Stimulated activated CD8-positive, alpha-beta memory T cell treated with anti-CD3 and anti-CD28 coated beads, Interleukin-15, amount 100 ng/mL, for 4 hours (primary cell): ENCODE data around the gene LYRM9.
A peak's percentile ranks its signal among the peaks of the same experiment; 100 is the strongest.
"Not testable (repeated sequence)": the region's sequence is repeated elsewhere in the genome, so short reads cannot be mapped to it uniquely, and the experiment has no call there.

Experiments used
- DNase-seq, 2 donors: peaks; one replicate each; pipeline ENCODE4 v3.0.0-alpha.2; 2020; ENCODE audit warnings: low read depth in 2 of 2

Gene LYRM9

DNA sequence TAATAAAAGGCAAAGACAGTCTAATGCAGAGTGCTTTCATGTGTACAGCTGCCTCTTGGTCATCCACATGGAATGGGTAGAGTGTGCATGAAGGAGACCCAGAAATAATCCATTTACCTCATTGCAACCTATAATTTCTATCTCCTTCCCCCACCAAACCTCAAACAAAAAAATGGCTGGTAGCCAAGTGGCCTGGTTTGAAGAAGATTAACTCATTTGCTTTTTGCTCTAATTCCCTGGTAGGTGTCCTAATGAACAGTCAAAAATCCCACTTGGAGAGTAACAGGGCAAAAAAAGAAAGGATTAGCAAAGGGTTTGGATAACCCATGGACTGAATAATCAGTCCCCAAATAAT is 13.0 kb upstream of the LYRM9 start:
- DNase-seq, result no peak

DNA sequence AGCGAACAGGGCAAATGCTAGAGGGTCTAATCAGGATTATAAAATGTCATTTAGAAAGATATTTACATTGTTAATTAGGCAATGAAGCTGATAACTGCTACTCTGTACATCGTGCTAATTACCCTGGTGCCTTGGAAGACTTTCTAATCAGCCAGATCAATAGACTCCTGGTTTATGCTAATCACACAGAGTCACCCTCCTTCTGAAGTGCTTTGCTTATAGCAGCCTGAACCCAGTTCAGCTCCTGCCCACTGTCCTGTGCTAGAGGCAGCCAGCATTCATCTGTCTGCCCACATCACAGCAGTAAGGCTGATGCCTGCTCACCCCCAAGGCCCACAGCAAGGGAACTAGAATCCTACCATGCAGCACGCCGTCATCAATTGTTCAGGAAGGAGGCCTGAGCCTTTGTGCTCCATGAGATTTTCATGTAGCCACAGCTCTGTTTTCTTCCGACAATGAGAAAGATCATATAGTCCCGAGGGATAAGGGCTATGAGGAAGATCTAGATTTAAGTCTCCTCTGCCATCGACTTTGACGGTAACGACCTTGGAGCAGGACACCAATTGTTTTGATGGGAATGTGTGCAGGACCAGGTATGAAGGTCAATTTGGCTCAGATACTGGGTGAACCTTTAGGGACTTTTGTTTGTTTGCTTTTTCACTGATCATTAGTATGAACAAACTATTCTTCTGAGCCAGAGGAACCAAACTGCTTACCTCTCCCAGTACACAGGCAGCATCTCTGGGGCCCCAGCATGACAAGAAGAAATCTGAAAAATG is 12.5 kb upstream of the LYRM9 start:
- DNase-seq, result no peak

DNA sequence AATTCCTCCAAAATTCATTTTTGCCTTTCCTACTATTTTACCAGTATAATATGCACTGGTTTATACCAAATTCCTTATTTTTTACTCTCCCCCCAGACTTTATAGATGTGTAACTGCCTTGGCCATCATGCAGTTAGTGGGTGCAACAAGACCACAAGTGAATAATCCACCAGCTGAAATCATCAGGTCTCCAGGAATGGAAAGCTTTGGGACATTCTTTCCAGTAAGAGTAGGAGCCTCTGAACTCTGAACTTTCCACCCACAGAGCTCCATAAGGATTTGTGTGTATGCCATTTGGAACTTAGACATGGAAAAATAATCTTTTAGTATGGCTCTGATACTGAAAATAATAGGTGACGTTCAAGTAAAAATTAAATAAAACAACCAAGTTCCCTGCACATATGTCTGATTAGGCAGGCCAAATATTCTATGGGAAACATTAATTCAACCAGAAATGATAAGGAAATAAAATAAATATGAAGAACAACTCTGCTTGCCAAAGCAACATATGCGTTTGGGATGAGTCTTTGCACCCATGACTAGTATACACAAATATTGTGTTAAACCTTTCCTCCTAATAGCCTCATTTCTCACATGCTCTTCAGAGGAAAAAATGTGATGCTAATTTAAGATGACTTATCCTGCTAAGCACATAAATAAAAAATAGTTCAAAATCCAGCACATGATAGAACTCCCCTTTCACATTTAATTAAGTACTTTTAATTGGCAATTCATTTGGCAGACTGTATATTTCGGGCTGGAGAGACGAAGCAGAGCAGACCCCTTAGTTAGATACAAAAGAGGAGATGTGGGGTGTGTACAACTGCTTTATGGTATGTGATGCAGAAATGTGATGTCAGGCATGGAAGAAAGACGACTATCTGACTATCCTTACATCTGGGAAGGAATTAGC is 11.6 kb upstream of the LYRM9 start:
- no peak for DNase-seq

DNA sequence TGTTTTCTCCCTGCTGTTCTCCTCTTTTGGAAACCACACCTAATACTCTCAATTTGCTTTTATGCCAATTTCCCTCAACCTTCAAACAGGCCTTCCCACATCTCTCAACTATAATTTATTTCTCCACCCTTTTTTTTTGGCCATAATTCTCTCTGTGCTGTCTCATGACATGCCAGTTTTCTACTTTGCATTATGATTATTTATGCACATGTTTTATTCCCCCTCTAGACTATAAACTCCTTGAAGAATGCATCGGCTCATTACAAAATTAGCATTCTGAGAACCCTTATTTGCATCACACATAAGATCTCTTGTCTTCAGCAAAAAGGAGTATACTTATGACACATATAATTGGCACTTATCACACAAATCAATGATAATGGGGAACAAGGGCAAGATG is 10.9 kb upstream of the LYRM9 start:
- DNase-seq, result no peak

DNA sequence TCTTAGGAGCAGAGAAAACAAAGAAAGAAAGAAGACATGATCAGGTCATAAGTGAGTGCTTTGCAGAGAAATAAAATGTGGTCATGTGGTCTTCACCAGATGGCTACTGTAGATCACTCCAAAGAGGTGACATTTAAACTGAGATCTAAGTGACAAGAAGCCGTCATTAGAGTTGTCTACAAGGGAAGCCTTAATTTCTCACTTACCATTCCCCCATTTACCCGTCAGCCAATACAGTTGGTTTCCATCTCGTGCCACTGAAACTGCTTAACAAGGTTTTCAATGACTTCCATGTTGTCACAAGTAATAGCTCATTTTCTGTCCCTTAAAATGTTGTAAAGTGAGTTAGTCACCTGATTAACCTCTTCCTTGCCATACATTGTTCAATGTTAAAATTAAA is 6.4 kb upstream of the LYRM9 start:
- no peak for DNase-seq

DNA sequence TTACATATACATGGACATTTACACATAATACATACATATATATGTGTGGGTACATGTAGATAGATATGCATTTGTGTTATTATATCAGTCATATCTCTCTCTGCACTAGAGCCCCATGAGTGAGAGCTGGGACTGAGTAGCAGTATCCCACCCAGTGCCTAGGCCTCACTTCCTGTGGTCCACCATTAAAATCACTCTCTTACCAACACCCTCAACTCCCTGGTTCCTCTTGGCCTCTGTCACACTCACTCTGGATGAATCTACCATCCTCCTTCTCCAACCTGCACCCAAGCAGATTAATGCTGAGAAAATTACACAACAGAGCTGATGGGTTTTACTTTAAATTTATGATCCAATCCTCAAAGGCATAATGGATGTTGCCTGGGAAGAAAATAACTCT is 4.9 kb upstream of the LYRM9 start:
- no peak for DNase-seq

DNA sequence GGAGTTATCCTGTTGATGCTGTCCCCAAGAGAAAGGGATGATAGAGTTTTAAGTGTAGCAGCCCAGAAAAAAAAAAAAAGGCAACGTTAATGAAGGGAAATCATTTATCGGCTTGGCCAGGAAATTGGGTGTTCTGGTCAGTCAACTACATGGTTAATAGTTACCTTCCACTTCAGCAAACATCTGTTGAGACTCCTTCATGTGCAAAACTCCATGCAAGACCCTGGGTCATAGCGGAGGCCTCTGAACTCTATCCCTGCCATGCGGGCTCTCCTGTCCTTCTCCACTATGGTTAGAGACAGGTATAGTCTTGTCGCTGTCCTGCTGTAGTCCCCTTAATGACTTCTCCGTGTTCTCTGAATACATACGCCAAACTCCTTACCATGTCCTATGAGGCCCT is 3.5 kb upstream of the LYRM9 start:
- DNase-seq, result no peak

DNA sequence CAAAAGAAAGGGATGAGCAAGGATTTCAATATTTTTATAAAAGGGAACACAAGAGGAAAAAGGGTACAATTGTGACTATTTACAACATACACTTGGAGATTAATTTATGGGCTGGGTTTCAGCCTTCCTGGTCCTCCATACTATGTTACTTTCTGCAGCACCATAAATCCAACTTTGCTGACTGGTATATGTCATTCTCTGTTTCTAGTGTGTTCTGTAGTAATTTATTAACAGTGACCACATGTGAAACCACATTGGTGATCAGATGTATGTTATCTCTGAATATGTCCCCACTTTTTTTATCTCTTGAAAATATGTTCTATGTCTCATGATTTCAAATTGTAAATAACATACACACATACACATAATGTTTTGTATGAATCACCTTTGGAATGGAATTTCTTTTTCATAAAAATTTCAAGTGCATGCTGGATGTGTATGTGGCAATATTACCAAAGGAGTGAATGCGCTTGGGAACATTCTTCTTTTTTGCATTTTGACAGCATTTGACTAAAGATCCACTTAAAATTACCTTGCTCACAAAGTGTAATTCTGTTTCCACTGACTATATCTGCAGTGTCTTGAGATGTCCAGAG is 2.9 kb upstream of the LYRM9 start:
- DNase-seq, result no peak

DNA sequence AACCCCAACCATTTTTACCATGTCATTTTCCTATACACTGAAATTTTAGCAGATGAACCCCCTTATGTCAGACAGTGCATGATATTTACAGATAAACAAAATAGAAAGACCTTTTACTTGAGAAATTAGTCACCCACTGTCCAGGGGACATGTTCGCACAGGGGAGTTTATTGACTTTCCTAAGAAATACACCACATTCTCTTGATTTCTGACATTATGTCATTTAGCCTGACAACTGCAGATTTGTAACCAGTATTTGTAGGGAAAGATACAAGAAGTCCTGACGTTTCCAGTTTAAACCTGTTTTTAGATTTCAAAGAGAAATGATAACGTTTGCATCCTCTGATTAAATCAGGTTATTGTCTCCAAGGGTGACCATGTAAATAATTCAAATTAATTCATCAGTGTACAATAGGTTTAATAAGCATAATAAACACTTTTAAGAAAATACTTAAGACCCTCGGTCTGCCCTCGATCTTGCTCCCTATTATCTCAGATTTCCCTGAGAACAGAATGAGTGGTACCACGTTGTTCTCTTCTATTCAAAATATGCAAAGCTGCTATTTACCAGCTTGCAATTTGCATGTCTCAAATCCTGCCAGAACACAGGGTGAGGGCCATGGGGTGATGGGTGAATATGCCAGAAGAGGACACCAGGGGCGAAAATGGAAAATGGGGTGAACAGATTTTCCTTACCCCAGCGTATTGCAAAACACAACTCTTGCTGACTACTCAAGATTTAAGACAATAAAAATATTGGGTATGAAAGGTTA is 2.1 kb upstream of the LYRM9 start:
- no peak for DNase-seq

DNA sequence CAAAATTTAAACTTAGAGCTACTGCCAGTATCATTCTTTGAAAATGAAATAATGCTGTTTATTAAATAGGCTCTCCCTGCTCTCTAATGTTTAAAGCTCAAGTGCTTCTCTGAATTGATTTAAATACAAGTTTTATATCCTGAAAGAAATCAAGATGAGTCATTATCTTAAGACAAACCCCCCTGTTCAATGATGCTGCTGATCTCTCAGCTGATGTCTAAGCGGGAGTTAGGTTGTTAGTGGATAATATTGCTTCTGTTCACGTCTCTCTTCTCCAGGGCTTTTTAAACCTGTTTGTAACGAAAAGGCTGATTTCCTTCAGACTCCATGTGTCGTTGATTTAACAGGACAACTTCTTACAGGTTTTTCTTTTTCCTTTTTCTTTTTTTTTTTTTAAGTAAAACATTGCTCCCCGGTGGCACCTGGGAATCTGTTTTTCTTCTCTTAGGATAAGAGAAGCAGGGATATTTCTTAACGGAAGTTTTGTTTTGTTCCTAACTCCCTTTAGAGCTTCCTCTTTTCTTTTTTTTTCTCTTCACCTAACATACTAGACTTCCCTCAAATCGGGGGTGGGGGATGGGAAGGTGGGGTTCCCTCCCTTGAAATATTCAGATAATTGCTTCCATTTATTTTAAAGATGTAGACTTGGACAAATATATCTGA is 807 bp upstream of the LYRM9 start:
- DNase-seq, result no peak

DNA sequence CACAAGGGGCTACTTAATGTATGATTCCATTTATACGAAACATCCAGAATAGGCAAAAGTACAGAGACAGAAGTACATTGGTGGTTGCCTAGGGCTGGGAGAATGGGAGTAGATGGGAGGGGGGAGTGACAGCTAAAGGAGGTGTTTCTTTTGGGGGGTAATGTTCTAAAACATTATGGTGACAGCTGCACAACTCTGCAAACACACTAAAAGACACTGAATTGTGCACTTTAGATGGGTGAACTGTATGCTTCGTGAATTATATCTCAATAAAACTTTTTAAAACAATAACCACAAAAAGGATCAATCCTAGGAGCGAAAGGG is 661 bp downstream of the LYRM9 start:
- no peak for DNase-seq

DNA sequence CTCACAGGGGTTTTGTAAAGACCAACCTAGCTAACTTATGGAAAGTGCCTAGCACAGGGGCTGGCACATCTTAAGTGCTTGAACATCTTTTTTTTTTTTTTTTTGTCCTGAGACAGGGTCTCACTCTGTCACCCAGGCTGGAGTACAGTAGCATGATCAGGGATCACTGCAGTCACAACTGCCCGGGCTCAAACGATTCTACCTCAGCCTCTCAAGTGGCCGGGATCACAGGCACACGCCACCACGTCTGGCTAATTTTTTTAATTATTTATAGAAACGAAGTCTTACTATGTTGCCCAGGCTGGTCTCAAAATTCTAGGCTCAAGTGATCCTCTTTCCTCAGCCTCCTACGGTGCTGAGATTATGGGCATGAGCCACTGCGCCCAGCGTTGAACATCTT is 1.3 kb downstream of the LYRM9 start:
- no peak for DNase-seq

DNA sequence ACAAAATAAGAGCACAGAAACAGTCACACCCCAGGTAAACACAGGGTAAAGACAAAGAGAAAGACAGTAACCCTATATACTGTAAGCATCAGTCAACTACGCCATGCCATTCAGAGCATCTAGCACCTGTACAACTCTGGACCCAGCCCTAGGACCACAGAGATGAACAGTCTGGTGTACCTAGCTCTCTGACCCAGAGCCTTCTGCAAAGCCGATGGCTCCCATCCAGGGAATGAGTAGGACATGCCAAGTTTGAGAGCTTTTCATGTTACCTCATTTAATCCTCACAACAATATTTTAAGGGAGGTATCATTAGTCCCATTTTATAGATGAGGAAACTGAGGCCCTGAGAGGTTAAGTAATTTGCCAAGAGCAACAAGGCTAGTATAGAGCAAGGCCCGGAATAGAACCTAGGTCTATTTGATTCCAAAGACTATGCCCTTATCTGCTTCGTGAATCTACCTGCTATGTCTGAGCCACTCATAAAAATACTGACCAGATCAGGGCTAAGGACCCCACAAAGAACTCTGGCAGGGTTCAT is 3.4 kb downstream of the LYRM9 start:
- no peak for DNase-seq

DNA sequence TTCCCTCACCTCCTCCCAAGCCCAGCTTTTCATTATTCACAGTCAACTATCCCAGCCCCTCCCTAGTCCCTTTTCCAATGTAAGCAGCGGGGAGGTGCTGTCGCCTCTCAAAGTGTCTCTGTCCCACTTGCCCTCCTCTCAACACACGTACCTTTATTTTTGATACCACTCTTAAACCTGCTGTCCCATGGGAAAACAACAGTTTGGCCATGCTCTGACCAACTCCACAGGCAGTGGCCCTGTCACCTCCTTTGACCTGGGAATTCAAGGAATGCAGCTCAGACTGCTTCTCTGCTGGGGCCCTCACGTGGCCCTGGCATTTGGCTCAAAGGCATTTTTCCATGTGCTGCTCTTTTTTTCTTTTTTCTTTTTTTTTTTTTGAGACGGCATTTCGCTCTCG is 4.2 kb downstream of the LYRM9 start:
- no peak for DNase-seq

DNA sequence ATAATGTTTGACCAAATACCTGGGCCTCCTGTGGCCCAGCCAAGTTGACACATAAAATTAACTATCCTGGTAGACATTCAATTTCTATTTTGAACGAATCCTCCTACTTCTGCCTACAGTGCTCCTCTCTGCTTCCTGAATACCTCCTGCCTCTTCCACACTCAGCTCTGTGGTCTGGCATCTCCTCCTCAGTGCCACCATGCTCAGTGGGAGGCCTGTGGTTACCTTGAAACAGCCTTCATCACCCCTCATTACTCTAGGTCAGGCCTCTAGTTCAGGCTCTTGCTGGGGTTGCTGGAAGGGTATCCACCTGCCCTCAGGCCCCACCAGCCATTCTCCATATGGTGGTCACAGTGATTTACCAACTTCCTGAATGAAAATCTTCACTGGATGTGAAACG is 5.1 kb downstream of the LYRM9 start:
- no peak for DNase-seq

DNA sequence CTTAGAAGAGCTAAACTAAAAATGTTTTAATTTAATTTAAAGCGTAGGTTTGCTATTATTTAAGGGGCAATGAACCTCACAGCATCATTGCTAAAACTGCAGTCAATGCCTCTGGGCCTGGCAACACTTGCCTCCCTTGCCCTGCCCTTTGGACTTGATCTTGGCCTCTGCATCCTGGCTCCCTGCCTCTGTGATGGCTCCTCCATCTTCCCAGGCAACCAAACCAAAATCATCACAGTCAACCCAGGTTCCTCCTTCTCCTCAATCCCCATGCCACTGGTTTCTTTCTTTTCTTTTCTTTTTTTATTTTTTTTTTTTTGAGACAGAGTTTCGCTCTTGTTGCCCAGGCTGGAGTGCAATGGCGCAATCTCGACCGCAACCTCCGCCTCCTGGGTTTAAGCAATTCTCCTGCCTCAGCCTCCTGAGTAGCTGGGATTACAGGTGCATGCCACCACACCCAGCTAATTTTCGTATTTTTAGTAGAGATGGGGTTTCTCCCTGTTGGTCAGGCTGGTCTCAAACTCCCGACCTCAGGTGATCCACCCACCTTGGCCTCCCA is 6.7 kb downstream of the LYRM9 start:
- DNase-seq, result not testable (repeated sequence)

DNA sequence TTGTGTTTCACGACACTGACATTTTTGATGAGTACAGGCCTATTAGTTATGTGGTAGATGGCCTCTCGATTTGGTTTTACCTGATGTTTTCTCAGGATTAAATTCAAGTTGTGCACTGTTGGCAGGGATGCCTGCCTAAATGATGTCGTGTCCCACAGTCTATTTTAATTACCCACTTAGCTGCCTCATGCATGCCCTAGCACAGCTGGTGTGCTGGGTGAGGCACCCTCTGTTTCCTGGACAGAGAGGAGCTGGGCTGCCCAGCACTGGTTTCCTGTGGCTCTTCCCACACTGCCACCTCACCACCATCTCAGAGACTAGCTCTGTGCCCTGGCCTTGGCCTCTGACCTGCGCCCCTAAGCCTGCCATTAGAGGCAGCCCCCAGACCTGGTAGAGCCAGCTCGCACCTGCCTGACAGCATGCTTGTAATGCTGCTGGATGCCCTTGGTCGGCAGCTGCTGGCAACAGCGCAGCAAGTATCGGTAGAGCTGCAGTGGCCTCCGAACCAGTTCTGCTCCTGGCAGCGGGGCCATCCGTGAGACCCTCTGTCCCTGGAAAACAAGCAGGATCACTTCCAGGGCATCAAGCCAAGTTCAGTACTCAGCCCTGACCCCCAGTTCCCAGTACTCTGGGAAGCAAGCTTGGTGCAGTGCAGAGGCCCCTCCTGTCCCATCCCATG is 10.9 kb downstream of the LYRM9 start:
- DNase-seq, result no peak

DNA sequence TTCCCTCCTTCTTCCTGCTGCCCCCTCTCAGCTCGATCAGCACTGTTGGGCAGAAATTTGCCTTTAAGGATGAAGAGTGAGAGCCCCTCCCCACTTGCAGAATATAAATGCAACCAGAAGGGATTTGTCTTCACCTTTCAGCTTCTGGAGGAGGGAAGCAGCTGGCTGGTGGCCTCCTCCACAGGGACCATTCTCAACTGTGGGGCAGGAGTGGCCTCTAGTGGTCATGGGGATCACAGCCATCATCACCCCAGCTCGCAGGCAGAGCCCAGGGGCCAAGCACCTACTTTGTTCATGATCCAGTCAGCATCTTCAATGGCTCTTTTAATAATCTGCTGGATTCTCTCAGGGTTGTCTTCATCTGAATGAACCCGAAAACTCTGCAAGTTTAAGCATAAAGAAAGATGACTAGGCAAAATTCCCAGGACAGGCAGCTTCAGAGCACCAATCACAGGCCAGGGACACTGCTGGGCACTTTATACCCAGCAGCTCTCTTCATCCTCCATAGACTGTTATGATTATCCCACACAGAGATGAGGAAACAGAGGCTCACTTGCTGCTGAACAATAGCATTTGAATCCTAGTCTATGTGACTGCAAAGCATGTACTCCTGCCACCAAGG is 13.1 kb downstream of the LYRM9 start:
- peak; percentile 11 to 30 for DNase-seq

DNA sequence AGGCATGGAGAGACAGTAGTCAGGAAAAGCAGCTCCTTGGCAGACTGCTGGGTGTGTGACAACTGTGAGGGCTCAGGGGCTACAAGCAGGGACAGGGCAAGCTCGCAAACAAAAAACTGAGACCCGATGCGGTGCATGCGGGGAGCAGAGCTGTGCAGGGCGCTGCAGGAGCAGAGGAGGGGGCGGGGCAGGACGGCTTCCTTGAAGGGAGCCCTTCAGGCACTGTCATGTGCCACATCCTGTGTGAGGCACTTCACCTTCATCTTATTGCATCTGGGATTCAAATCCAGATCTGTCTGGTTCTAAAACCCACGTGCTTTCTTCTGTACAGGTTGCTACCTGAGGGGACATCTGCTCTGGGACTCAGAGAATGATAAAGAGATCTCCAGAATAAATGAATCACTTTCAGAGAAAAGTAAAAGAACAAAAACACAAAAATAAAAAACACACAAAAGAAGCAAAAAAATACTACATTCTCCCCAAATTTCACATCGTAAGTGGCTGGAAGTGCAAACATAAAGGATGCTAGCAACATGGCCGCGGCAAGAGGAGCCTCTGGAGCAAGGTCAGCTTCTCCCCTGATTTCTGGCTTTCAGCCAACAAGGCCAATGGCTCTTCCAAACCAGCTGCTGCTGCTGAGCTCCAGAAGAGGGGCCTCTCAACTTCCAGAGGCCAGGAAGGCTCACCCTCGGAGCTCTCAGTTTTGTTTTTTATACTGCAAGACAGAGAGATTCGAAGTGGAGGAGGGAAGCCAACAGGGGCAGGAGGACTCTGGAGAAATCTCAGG is 14.2 kb downstream of the LYRM9 start:
- DNase-seq, result no peak
